ENCODE data around the gene BMERB1. TPM values are rescaled to one million over a fixed set of nuclear protein-coding genes. Genes with fewer than 3 reads are reported as not detected.
"Not testable (repeated sequence)": the region's sequence is repeated elsewhere in the genome, so short reads cannot be mapped to it uniquely, and the experiment has no call there.

BMERB1 gene
- total and polyA plus RNA-seq, 5 donors from 2014 or later: 2.2 to 4.2 (median 3.3) TPM

GRCh38 chr16:15564604-15565339 lies 130.4 kb downstream of the BMERB1 start:
- H3K27ac ChIP-seq (ENCODE audit: insufficient read depth, low read length, poor library complexity, severe bottlenecking): no peak overlapping the region
- no peaks in the 10 kb centered on the region for H3K4me1 Mint-ChIP-seq
- H3K27ac Mint-ChIP-seq: no peak overlapping the region
- ATAC-seq (ENCODE audit: low read depth in 2 of 2): no peak
- no peaks in the 10 kb centered on the region for H3K36me3 ChIP-seq (ENCODE audit: control insufficient read depth, insufficient read depth, low read length)
- no peaks in the 10 kb centered on the region for H3K27me3 ChIP-seq (ENCODE audit: control insufficient read depth, insufficient read depth, low read length)
- no peaks in the 10 kb centered on the region for H3K27me3 Mint-ChIP-seq
- peaks cover 0 to 1% (median 0%) of the 10 kb centered on the region in 7 donors for H3K9me3 Mint-ChIP-seq
- H3K9me3 ChIP-seq (ENCODE audit: control insufficient read depth in 2 of 2, low read length in 2 of 2): no peaks in the 10 kb centered on the region
- H3K36me3 Mint-ChIP-seq: peaks cover 6% of the 10 kb centered on the region
- DNase-seq: no peak
- H3K4me3 ChIP-seq (ENCODE audit: low read depth, low read length): no peak overlapping the region
- H3K4me1 ChIP-seq (ENCODE audit: control insufficient read depth, insufficient read depth, low read length, poor library complexity, severe bottlenecking): no peaks in the 10 kb centered on the region
- no peak overlapping the region for H3K4me3 Mint-ChIP-seq

DNA sequence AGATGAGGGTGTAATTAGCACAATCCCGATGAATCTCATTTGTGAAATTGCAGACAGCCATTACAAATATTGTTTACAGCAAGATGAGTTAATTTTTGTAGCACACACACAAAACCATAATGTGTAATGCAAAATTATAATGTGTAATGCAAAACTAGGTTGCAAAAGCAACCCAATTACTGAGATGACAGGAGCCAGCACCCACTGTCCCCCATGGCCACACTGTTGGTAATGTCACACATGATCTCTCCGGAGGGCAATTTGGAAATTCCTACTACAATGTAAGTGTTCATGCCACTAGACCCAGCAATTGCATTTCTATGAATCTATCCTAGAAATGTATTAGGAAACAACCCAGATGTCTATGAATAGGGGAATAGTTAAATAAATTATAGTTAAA lies 131.7 kb downstream of the BMERB1 start:
- no peaks in the 10 kb centered on the region for H3K27me3 ChIP-seq (ENCODE audit: control insufficient read depth, insufficient read depth, low read length)
- Mint-ChIP-seq H3K4me1 (no peaks in the 10 kb centered on the region), H3K36me3 (peaks cover 6% of the 10 kb centered on the region), H3K9me3 (no peaks in the 10 kb centered on the region), H3K27me3 (no peaks in the 10 kb centered on the region), H3K27ac (no peak overlapping the region), H3K4me3 (no peak overlapping the region)
- DNase-seq (no peak), ATAC-seq (ENCODE audit: low read depth in 2 of 2) (no peak)
- H3K4me3 ChIP-seq (ENCODE audit: low read depth, low read length): no peak overlapping the region
- no peak overlapping the region for H3K27ac ChIP-seq (ENCODE audit: insufficient read depth, low read length, poor library complexity, severe bottlenecking)
- no peaks in the 10 kb centered on the region for H3K36me3 ChIP-seq (ENCODE audit: control insufficient read depth, insufficient read depth, low read length)
- no peaks in the 10 kb centered on the region for H3K9me3 ChIP-seq (ENCODE audit: control insufficient read depth in 2 of 2, low read length in 2 of 2)
- no peaks in the 10 kb centered on the region for H3K4me1 ChIP-seq (ENCODE audit: control insufficient read depth, insufficient read depth, low read length, poor library complexity, severe bottlenecking)

GRCh38 chr16:15567823-15568222 lies 133.4 kb downstream of the BMERB1 start:
- H3K36me3 Mint-ChIP-seq: peaks cover 6% of the 10 kb centered on the region
- Histone ChIP-seq H3K9me3 (ENCODE audit: control insufficient read depth in 2 of 2, low read length in 2 of 2) (no peaks in the 10 kb centered on the region), H3K27ac (ENCODE audit: insufficient read depth, low read length, poor library complexity, severe bottlenecking) (no peak overlapping the region), H3K4me1 (ENCODE audit: control insufficient read depth, insufficient read depth, low read length, poor library complexity, severe bottlenecking) (no peaks in the 10 kb centered on the region), H3K4me3 (ENCODE audit: low read depth, low read length) (no peak overlapping the region), H3K36me3 (ENCODE audit: control insufficient read depth, insufficient read depth, low read length) (no peaks in the 10 kb centered on the region), H3K27me3 (ENCODE audit: control insufficient read depth, insufficient read depth, low read length) (no peaks in the 10 kb centered on the region)
- DNase-seq (no peak), ATAC-seq (ENCODE audit: low read depth in 2 of 2) (no peak)
- H3K27me3 Mint-ChIP-seq: no peaks in the 10 kb centered on the region
- peak overlapping the region in 1 of 3 donors; percentile 2 for H3K27ac Mint-ChIP-seq
- H3K4me1 Mint-ChIP-seq: peaks cover 0 to 2% (median 0%) of the 10 kb centered on the region in 4 donors
- no peak overlapping the region for H3K4me3 Mint-ChIP-seq
- H3K9me3 Mint-ChIP-seq: no peaks in the 10 kb centered on the region

- not testable (repeated sequence) for H3K9me3 Mint-ChIP-seq; H3K36me3 Mint-ChIP-seq; H3K27ac ChIP-seq (ENCODE audit: insufficient read depth, low read length, poor library complexity, severe bottlenecking); H3K27ac Mint-ChIP-seq; H3K4me1 ChIP-seq (ENCODE audit: control insufficient read depth, insufficient read depth, low read length, poor library complexity, severe bottlenecking); H3K4me3 ChIP-seq (ENCODE audit: low read depth, low read length); H3K9me3 ChIP-seq (ENCODE audit: control insufficient read depth in 2 of 2, low read length in 2 of 2); H3K36me3 ChIP-seq (ENCODE audit: control insufficient read depth, insufficient read depth, low read length); ATAC-seq (ENCODE audit: low read depth in 2 of 2); H3K27me3 ChIP-seq (ENCODE audit: control insufficient read depth, insufficient read depth, low read length); H3K27me3 Mint-ChIP-seq; H3K4me1 Mint-ChIP-seq; DNase-seq
- peak overlapping the region in 1 of 4 donors; percentile 11 for H3K4me3 Mint-ChIP-seq
Measured at GRCh38 chr16:15570666-15571065, 136.3 kb downstream of the BMERB1 start.

DNA sequence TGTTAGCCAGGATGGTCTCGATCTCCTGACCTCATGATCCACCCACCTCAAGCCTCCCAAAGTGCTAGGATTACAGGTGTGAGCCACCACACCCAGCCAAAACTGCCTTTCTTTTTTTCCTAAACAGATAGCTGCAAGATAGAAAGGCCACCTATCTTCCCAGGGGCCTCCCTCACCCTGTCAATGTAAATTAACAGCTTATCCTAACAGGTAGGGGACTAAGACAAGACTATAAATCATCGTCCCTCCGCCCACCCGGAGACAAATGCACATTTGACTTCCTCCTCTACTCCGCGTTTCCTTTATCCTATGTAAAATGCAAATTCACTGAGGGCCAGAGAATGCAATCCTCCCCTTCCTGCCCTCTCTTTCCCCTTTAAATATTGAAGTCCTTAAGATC lies 137.2 kb downstream of the BMERB1 start:
- Histone ChIP-seq H3K36me3 (ENCODE audit: control insufficient read depth, insufficient read depth, low read length) (no peaks in the 10 kb centered on the region), H3K4me3 (ENCODE audit: low read depth, low read length) (no peak overlapping the region), H3K27me3 (ENCODE audit: control insufficient read depth, insufficient read depth, low read length) (no peaks in the 10 kb centered on the region), H3K4me1 (ENCODE audit: control insufficient read depth, insufficient read depth, low read length, poor library complexity, severe bottlenecking) (no peaks in the 10 kb centered on the region), H3K27ac (ENCODE audit: insufficient read depth, low read length, poor library complexity, severe bottlenecking) (no peak overlapping the region), H3K9me3 (ENCODE audit: control insufficient read depth in 2 of 2, low read length in 2 of 2) (no peaks in the 10 kb centered on the region)
- Mint-ChIP-seq H3K9me3 (peaks cover 0 to 1% (median 0%) of the 10 kb centered on the region in 7 donors), H3K4me3 (no peak overlapping the region), H3K27ac (no peak overlapping the region), H3K4me1 (peaks cover 0 to 6% (median 1%) of the 10 kb centered on the region in 4 donors), H3K27me3 (no peaks in the 10 kb centered on the region), H3K36me3 (peaks cover 6% of the 10 kb centered on the region)
- DNase-seq (no peak), ATAC-seq (ENCODE audit: low read depth in 2 of 2) (no peak)

DNA sequence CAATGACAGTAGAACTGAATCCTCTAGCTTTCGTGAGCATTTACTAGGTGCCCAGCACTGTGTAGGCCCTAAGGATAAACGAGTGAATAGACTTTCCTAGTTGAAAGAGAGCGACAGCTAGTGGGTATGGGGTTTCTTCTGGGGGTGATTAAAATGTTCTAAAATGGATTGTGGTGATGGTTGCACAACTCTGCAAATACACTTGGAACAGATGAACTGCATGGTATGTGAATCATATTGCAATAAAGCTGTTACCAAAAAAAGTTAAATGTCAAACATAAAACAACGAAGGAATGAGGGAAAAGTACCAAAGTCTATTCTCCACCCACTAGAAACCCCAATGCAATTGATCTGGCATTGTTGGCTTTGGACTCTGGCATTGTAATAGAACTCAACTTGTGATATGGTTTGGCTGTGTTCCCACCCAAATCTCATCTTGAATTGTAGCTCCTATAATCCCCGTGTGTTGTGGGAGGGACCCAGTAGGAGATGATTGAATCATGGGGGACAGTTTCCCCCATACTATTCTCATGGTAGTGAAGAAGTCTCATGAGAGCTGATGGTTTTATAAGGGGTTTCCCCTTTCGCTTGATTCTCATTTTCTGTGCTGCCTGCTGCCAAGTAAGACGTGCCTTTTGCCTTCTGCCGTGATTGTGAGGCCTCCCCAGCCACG lies 138.1 kb downstream of the BMERB1 start:
- Mint-ChIP-seq H3K27me3 (no peaks in the 10 kb centered on the region), H3K27ac (no peak overlapping the region), H3K4me3 (no peak overlapping the region), H3K4me1 (peaks cover 0 to 6% (median 1%) of the 10 kb centered on the region in 4 donors), H3K36me3 (peaks cover 10% of the 10 kb centered on the region), H3K9me3 (peaks cover 0 to 1% (median 0%) of the 10 kb centered on the region in 7 donors)
- no peaks in the 10 kb centered on the region for H3K36me3 ChIP-seq (ENCODE audit: control insufficient read depth, insufficient read depth, low read length)
- H3K27ac ChIP-seq (ENCODE audit: insufficient read depth, low read length, poor library complexity, severe bottlenecking): no peak overlapping the region
- DNase-seq: no peak
- H3K27me3 ChIP-seq (ENCODE audit: control insufficient read depth, insufficient read depth, low read length): no peaks in the 10 kb centered on the region
- no peak overlapping the region for H3K4me3 ChIP-seq (ENCODE audit: low read depth, low read length)
- no peak for ATAC-seq (ENCODE audit: low read depth in 2 of 2)
- no peaks in the 10 kb centered on the region for H3K4me1 ChIP-seq (ENCODE audit: control insufficient read depth, insufficient read depth, low read length, poor library complexity, severe bottlenecking)
- H3K9me3 ChIP-seq (ENCODE audit: control insufficient read depth in 2 of 2, low read length in 2 of 2): no peaks in the 10 kb centered on the region

GRCh38 chr16:15573274-15573895 lies 139.0 kb downstream of the BMERB1 start:
- no peaks in the 10 kb centered on the region for H3K36me3 ChIP-seq (ENCODE audit: control insufficient read depth, insufficient read depth, low read length)
- H3K27me3 Mint-ChIP-seq: no peaks in the 10 kb centered on the region
- no peak overlapping the region for H3K4me3 ChIP-seq (ENCODE audit: low read depth, low read length)
- ATAC-seq (ENCODE audit: low read depth in 2 of 2) (no peak), DNase-seq (no peak)
- peaks cover 0 to 6% (median 1%) of the 10 kb centered on the region in 4 donors for H3K4me1 Mint-ChIP-seq
- H3K27me3 ChIP-seq (ENCODE audit: control insufficient read depth, insufficient read depth, low read length): no peaks in the 10 kb centered on the region
- no peak overlapping the region for H3K27ac ChIP-seq (ENCODE audit: insufficient read depth, low read length, poor library complexity, severe bottlenecking)
- peaks cover 0 to 1% (median 0%) of the 10 kb centered on the region in 7 donors for H3K9me3 Mint-ChIP-seq
- peak overlapping the region in 1 of 3 donors; percentile 74 for H3K27ac Mint-ChIP-seq
- no peaks in the 10 kb centered on the region for H3K4me1 ChIP-seq (ENCODE audit: control insufficient read depth, insufficient read depth, low read length, poor library complexity, severe bottlenecking)
- no peak overlapping the region for H3K4me3 Mint-ChIP-seq
- peaks cover 12% of the 10 kb centered on the region for H3K36me3 Mint-ChIP-seq
- no peaks in the 10 kb centered on the region for H3K9me3 ChIP-seq (ENCODE audit: control insufficient read depth in 2 of 2, low read length in 2 of 2)

Data from CD4-positive, CD25-positive, alpha-beta regulatory T cell (primary cell).